Neural crest cell (in vitro differentiated cells): Measurements from ENCODE around the gene KIAA1217. TPM values are rescaled to one million over a fixed set of nuclear protein-coding genes. Genes with fewer than 3 reads are reported as not detected.

Experiments
- DNase-seq: peaks from one replicate; pipeline ENCODE4 v3.0.0; 2021; ENCODE audit warnings: low read depth, mixed read lengths, low spot score
- H3K27ac Mint-ChIP-seq: one replicate; pipeline ENCODE4 v1.8.0; 2021; ENCODE audit warnings: mild to moderate bottlenecking, mixed read lengths; ENCODE audit not compliant: unreplicated experiment
- H3K27me3 Mint-ChIP-seq: 2 replicates; pipeline ENCODE4 v1.8.0; 2021; ENCODE audit warnings: low read depth, mild to moderate bottlenecking, mixed read lengths
- H3K36me3 Mint-ChIP-seq: 2 replicates; pipeline ENCODE4 v1.8.0; 2021; ENCODE audit warnings: low read depth, mild to moderate bottlenecking, mixed read lengths
- H3K4me1 Mint-ChIP-seq: 2 replicates; pipeline ENCODE4 v1.8.0; 2021; ENCODE audit warnings: mixed read lengths
- H3K4me3 Mint-ChIP-seq: one replicate; pipeline ENCODE4 v1.8.0; 2021; ENCODE audit warnings: mild to moderate bottlenecking, mixed read lengths
- H3K9me3 Mint-ChIP-seq: 2 replicates; pipeline ENCODE4 v1.8.0; 2021; ENCODE audit warnings: mixed read lengths
- total RNA-seq: library from RNA; stranded (reverse); gene quantifications from 2 replicates; pipeline ENCODE4 v1.2.1, GENCODE V29; 2021
- TF ChIP-seq, protein P1 (sequence below): fragments of 200-600 bp; sonication (generic); conservative IDR thresholded peaks from 2 replicates; pipeline ENCODE4 v1.5.0; 2021; ENCODE audit warnings: antibody characterized with exemption, mild to moderate bottlenecking

Gene KIAA1217
- total RNA-seq, 1 donor from 2014 or later = 10.5 TPM

DNA sequence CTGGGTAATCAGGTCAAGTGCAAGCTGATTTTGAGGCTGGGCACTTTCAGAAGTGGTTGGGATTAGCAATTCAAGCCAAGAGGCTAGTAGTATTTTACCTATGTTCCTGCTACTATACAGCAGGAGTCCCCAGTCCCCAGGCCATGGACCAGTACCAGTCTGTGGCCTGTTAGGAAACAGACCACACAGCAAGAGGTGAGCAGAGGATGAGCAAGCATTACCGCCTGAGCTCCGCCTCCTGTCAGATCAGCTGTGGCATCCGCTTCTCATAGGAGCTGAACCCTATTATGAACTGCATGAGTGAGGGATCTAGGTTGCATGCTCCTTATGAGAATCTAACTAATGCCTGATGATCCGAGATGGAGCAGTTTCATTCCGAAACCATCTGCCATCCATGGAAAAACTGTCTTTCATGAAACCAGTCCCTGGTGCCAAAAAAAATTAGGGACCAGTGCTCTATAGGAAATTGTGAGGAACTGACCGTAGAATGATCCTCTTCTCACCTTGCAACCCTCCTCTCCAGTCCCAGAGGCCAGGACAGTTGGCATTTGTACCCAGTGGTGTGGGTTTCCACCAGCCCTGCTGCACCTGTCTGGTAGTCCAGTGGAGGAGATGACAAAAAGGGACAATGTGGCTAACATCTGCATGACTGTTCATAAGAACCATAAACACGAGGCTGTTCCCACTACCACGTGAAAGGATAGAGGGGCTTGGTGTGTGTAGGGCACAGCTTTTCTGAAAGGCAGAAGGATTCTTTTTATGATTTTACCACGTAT lies 172.5 kb downstream of the KIAA1217 start:
- Mint-ChIP-seq H3K27me3 (no peaks in the 10 kb centered on the region), H3K9me3 (no peaks in the 10 kb centered on the region), H3K4me1 (peaks cover 11% of the 10 kb centered on the region)

DNA sequence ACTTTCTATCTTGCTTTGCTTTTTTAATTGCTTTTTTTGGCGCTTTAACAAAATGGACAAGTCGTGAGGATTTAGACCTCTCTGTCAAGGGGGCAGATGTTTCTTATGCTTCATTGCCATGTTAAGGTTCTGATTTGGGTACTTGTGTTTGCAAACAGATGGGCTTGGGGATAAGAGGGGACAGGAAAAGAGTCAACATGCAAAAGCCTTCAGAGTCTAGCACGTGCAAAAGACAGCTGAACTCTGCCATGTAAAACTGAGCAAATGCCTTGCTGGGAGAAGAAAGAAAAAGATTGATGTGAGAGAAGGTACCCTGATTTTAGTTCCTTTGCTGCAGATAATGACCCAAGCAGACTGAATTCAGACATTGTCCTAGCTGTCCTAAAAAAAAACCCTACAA lies 173.1 kb downstream of the KIAA1217 start:
- H3K4me1 Mint-ChIP-seq = peaks cover 11% of the 10 kb centered on the region
- no peak overlapping the region for H3K4me3 Mint-ChIP-seq
- no peaks in the 10 kb centered on the region for H3K36me3 Mint-ChIP-seq
- H3K27me3 Mint-ChIP-seq = no peaks in the 10 kb centered on the region
- no peak for DNase-seq
- TF ChIP-seq, protein P1, sequence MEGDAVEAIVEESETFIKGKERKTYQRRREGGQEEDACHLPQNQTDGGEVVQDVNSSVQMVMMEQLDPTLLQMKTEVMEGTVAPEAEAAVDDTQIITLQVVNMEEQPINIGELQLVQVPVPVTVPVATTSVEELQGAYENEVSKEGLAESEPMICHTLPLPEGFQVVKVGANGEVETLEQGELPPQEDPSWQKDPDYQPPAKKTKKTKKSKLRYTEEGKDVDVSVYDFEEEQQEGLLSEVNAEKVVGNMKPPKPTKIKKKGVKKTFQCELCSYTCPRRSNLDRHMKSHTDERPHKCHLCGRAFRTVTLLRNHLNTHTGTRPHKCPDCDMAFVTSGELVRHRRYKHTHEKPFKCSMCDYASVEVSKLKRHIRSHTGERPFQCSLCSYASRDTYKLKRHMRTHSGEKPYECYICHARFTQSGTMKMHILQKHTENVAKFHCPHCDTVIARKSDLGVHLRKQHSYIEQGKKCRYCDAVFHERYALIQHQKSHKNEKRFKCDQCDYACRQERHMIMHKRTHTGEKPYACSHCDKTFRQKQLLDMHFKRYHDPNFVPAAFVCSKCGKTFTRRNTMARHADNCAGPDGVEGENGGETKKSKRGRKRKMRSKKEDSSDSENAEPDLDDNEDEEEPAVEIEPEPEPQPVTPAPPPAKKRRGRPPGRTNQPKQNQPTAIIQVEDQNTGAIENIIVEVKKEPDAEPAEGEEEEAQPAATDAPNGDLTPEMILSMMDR = no peak
- no peak overlapping the region for H3K27ac Mint-ChIP-seq
- H3K9me3 Mint-ChIP-seq = no peaks in the 10 kb centered on the region

More for the DNA sequence above, 172.5 kb downstream of the KIAA1217 start:
- H3K4me3 Mint-ChIP-seq = no peak overlapping the region
- H3K27ac Mint-ChIP-seq = no peak overlapping the region
- TF ChIP-seq, protein P1 = no peak
- no peak for DNase-seq
- no peaks in the 10 kb centered on the region for H3K36me3 Mint-ChIP-seq

DNA sequence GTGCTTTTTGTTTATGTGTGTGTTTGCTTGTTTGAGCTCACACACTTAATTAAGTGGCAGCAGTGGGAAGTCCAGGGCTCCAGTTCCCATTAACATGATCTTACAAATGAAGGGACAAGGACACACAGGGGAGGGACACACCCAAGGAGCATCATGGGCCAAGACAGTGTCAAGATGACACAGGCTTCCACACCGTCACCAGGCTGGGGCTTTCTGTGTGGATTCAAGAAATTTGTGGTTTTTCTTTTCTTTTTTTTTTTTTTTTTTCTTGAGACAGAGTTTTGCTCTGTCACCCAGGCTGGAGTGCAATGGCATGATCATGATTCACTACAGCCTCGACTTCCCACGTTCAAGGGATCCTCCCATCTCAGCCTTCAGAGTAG lies 173.6 kb downstream of the KIAA1217 start:
- no peak overlapping the region for H3K4me3 Mint-ChIP-seq
- no peaks in the 10 kb centered on the region for H3K9me3 Mint-ChIP-seq
- peak overlapping the region; percentile 43 for H3K27ac Mint-ChIP-seq
- peaks cover 11% of the 10 kb centered on the region for H3K4me1 Mint-ChIP-seq
- H3K27me3 Mint-ChIP-seq = no peaks in the 10 kb centered on the region
- no peak for DNase-seq
- no peaks in the 10 kb centered on the region for H3K36me3 Mint-ChIP-seq
- TF ChIP-seq, protein P1 = no peak

DNA sequence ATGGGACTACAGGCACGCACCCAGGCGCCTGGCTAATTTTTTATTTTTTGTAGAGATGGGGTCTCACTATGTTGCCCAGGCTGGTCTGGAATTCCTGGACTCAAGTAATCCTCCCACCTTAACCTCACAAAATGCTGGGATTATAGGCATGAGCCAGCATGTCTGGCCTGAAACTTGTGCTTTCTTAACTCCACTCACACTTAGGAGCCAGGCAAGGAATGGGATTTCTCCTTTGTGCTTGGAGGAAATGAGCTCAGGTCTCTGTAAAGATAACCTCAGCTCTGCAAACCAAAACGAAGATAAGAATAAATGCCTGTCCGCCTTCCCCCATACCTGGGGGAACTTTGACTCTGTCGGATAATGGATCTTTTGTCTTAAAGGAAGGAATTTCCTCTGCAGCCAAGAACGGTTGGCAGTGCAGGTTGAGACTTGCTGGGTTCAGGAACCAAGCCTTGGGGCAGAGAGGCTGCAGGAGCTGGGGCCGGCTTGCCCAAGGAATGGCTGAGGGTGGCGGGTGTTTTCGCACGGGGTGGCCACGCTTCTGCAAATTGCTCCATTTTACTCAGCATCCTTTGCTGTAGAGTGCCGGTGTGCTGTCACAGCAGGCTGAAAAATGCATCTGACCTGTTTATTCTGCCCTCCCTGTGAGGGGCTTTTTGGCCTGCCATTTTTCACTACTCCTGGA lies 174.2 kb downstream of the KIAA1217 start:
- DNase-seq = no peak

DNA sequence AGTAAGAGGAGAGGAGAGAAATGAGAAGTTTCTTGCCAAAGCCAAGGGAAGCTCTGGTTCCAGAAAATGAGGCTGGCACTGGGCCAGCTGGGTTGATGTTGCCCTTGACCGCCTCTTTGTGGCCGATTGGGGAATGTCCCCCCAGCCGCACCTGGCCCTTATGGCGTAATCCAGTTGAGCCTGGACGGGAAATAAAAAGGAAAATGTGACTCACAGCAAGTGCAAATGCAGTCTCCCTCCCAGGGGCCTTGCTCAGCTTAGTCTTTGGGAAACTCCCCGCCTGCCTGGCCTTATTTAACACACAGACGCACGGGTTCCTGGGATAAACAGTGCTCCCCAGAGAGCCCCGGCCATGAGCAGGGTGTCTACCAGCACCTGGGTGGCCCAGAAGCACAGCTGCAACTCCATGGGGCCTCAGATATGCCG lies 174.8 kb downstream of the KIAA1217 start:
- Mint-ChIP-seq H3K36me3 (peaks cover 3% of the 10 kb centered on the region), H3K9me3 (no peaks in the 10 kb centered on the region), H3K4me1 (peaks cover 11% of the 10 kb centered on the region), H3K27ac (no peak overlapping the region), H3K4me3 (no peak overlapping the region), H3K27me3 (no peaks in the 10 kb centered on the region)
- TF ChIP-seq, protein P1 = peak; percentile 53
- no peak for DNase-seq

More for the DNA sequence above, 174.2 kb downstream of the KIAA1217 start:
- H3K4me3 Mint-ChIP-seq = no peak overlapping the region
- no peaks in the 10 kb centered on the region for H3K36me3 Mint-ChIP-seq
- H3K9me3 Mint-ChIP-seq = no peaks in the 10 kb centered on the region
- TF ChIP-seq, protein P1 = no peak
- H3K27me3 Mint-ChIP-seq = no peaks in the 10 kb centered on the region
- H3K4me1 Mint-ChIP-seq = peaks cover 11% of the 10 kb centered on the region
- no peak overlapping the region for H3K27ac Mint-ChIP-seq
